Suprapubic skin (tissue), 4 donors: Measurements from ENCODE around the gene SOCS7.

ENCODE experiments used
- POLR2A ChIP-seq, 2 donors: fragments of 450-650 bp; IDR thresholded peaks; one replicate each; pipeline ENCODE4 v1.6.1; 2017; ENCODE audit warnings: antibody characterized with exemption in 2 of 2, mild to moderate bottlenecking in 2 of 2, moderate library complexity in 2 of 2
- POLR2AphosphoS5 ChIP-seq, 3 donors: sonication (generic); formaldehyde crosslinking; IDR thresholded peaks; one replicate each; pipeline ENCODE4 v1.6.1; 2017; ENCODE audit warnings: antibody characterized with exemption in 3 of 3
- TF ChIP-seq, protein P1 (sequence below), 2 donors: fragments of 200-600 bp in 1 of 2; fragments of 450-650 bp in 1 of 2; sonication (generic) in 1 of 2; IDR thresholded peaks; one replicate each; pipeline ENCODE4 v1.5.1; 2016 to 2019; ENCODE audit warnings: antibody characterized with exemption in 2 of 2, mild to moderate bottlenecking in 1 of 2, moderate library complexity in 1 of 2

DNA sequence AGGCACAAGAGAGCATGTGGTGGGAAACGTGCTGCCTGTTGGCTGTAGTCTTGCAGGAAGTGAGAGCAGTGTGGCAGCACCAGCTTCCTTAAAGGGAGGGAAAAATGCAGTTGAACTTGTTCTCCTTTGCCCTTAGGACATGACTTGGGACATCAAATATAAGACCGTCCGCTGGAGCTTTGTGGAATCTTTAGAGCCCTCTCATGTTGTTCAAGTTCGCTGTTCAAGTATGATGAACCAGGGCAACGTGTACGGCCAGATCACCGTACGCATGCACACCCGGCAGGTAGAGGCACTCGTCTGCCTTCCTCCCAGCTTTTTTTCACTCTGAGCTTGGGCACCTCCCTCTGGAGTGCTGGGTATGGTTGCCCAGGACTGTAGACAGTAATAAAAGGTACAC, 31.2 kb upstream of the SOCS7 start:
- TF ChIP-seq, protein P1, sequence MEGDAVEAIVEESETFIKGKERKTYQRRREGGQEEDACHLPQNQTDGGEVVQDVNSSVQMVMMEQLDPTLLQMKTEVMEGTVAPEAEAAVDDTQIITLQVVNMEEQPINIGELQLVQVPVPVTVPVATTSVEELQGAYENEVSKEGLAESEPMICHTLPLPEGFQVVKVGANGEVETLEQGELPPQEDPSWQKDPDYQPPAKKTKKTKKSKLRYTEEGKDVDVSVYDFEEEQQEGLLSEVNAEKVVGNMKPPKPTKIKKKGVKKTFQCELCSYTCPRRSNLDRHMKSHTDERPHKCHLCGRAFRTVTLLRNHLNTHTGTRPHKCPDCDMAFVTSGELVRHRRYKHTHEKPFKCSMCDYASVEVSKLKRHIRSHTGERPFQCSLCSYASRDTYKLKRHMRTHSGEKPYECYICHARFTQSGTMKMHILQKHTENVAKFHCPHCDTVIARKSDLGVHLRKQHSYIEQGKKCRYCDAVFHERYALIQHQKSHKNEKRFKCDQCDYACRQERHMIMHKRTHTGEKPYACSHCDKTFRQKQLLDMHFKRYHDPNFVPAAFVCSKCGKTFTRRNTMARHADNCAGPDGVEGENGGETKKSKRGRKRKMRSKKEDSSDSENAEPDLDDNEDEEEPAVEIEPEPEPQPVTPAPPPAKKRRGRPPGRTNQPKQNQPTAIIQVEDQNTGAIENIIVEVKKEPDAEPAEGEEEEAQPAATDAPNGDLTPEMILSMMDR (IDR thresholded peaks at IDR 0.05): no peak
- no peak for TF ChIP-seq POLR2AphosphoS5 (IDR thresholded peaks at IDR 0.05)
- TF ChIP-seq POLR2A (IDR thresholded peaks at IDR 0.05): no peak
